DMS153 (cell line): Measurements from ENCODE around the gene MTFMT.

ENCODE experiments used
- DNase-seq: peaks from one replicate; lab custom pipeline; 2025; lab: John Stamatoyannopoulos, UW

MTFMT gene

DNA sequence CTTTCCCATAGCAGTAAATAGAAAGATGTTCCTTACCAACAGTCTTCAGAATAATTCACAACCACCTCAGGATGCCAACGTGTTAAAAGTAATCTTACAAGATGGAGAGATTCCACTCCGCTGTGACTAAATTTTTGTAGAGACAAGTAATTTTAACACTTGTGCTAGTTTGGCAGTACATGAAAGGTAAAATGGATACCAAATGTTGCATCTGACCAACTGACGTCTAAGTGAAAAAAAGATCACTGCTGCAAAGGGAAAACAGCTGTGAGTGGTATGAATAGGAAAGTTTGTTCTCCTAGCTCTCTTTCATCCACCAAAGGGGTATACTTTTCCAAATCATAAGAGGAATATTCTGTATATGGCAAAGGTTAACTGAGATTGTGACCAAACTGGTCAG, 42.3 kb downstream of the MTFMT start:
- DNase-seq, result no peak

DNA sequence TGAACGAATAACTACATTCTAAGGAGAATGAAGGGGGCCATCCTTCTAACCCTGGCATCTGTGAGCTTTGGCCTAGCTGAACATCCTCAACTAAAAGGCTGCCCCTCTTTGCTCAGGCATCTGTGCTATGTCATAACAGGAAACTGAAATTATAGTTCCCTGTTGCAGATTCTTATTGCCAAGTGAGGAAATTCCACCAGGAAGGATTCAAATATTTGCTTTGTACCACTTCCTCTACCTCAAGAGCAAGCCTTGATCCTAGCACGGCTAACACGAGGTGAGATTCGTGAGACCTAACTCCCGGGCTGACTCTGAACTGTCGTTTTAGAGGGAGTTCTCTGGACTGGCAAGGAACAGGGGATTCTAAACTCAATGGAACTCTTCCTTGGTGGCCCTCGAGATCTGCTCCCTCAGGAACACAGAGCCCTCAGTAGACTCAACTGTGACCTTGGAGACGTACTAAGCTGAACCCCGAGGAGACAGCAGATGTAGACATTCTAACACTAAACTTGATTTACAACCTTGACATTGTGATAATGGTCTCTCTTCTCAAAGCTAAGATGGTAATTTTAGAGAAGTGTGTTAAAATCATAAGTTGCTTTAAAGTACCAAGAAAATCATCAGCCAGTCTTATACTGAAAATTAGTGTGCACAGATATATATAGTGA, 43.9 kb downstream of the MTFMT start:
- no peak for DNase-seq

DNA sequence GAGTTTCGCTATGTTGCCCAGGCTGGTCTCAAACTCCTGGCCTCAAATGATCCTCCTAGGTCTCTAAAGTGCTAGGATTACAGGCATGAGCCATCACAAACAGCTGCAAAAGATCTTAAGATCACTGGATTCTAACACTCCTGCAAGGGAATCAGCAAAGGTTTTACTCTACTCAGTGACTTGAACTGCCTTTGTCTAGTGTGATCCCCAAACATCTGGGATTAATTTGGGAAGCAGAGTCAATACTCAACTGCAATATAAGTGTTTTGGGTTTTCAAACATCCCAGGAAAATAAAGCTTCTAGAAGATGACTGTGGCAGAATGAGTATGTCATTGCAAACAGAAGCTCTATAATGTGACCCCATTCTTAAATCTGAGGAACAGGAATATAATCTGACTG, 47.0 kb downstream of the MTFMT start:
- no peak for DNase-seq

DNA sequence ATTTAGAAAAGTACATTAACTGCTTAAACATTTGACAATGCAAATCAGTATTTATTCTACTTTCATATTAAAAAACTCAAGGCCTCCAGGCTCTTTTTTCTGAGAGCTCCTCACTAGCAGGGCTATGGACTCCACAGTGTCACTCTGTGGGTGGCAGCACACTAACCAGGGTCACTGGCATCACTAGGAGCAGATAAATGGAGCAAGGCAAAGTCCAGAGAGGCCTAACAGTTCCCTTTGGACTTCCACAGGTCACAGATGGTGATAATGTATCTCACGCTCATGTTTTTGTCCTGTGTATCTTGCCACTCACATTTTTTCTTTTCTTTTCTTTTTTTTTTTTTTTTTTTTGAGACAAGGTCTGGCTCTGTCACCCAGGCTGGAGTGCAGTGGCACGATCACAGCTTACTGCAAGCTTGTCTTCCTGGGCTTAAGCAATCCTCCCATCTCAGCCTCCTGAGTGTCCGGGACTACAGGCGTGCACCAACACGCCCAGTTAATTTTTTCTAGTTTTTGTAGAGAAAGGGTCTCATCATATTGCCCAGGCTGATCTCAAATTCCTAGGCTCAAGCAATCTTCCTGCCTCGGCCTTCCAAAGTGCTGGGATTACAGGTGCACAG, 47.5 kb downstream of the MTFMT start:
- DNase-seq, result no peak

DNA sequence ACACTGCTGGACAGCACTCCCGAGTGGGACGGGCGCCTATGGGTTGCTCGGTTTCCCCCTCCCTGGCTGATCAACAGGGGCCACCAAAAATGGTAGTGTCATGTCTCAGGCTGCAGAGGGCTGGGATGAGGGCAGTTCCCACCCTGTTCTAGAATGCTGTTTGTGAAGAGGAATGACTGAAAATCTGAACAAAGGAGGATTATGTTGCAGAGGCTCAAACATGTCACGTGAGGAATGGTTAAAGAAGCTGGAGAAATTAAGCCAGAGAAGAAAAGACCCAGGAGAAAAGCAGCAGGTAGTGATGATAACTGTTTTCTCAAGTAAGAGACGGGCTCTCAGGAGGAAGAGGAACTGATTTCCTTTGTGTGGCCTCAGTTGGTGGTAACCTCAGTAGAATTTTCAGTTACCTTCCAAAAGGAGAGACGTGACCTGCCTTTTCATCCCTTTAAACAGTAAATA, 50.2 kb downstream of the MTFMT start:
- DNase-seq, result no peak

DNA sequence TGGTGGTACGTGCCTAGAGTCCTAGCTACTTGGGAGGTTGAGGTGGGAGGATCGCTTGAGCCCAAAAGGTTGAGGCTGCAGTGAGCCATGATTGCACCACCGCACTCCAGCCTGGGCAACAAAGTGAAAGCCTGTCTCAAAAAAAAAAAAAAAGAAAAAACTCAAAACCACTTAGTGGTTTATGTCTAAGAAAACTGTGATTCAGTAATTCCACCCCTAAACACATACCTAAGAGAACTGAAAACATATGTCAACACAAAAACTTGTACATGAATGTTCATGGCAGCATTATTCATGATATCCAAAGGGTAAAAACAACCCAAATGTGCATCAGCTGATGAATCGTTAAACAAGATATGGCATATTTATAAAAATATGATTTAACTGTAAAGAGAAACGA, 54.0 kb downstream of the MTFMT start:
- no peak for DNase-seq

DNA sequence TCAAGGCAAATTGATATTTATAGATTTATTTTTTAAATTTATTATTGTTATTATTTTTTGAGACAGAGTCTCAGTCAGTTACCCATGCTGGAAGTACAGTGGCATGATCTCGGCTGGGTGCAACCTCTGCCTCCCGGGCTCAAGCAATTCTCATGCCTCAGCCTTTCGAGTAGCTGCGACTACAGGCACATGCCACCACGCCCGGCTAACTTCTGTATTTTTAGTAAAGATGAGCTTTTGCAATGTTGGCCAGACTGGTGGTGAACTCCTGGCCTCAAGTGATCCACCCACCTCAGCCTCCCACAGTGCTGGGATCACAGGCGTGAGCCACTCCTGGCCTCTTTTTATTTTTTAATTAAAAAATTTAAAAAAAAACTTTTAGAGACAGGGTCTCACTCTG, 58.7 kb downstream of the MTFMT start:
- no peak for DNase-seq

DNA sequence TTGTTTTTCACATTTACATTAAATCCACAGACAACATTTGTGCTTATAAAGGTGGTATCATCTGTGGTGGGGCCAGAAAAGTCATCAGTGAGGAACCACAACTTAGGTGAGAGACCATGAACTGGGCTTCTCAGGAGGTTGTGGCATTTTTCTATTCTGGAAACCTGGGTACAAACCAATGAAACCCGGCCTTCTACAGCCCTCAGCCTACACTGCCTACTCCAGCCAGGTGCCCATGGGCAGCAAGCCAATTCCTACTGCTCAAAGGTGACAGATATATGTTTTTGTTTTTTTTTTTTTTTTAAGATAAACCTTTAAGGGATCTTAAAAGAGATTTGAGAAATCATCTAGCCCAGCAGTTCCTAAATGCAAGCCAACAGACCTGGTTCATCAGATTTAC, 60.0 kb downstream of the MTFMT start:
- no peak for DNase-seq

DNA sequence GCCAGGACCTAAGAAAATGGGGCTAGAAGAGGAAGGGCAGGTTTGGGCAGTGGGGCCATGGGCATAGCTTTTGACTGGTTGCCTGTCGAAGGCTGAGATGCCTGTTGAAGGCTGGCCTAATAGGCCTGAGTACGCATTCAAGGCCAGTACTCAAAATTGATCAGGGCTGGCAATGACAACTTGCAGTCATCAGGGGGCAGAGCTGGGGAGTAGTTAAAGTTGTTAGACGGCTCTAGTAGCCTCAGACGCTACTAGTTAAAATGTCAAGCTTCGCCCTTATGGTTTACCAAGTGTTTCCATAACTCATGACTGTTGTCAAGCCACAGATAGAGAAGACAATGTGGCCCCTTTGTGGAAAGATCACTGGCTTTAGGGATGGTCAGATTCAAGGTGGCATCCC, 68.4 kb downstream of the MTFMT start:
- DNase-seq, result no peak

DNA sequence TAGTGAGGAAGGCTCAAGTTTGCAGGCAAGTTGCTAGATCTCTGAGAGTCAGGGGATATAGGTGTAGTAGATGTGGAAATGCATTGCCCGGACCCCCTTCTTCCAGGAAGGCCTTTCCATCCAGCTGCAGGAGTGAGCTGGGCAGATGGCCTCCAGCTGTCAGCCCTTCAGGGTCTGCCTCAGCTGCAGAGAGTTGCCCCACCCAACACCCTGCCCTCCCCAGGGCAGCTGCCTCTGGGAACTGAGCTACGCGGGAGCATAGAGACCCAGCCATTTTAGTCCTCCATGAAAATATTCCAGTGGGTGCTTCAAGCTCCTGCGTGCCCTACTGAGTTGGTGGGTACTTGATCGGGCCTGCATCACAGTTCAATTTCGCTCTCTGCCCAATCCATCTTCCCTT, 69.3 kb downstream of the MTFMT start:
- no peak for DNase-seq

DNA sequence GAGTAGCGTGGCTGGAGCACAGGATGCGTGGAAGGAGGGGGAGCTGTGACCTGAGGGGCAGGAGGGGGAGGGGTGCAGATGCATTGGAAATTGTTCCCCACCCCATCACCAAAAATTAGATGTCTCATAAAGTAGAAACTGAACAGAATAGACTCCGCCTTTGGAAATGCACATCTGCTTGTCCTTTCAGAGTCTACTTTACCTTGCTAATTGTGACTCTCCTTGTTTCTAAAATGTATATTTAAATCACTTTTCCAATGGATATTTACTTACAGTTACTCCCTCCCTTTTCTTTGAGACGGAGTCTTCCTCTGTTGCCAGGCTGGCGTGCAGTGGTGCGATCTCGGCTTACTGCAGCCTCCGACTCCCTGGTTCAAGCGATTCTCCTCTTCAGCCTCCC, 70.3 kb downstream of the MTFMT start:
- DNase-seq, result no peak

DNA sequence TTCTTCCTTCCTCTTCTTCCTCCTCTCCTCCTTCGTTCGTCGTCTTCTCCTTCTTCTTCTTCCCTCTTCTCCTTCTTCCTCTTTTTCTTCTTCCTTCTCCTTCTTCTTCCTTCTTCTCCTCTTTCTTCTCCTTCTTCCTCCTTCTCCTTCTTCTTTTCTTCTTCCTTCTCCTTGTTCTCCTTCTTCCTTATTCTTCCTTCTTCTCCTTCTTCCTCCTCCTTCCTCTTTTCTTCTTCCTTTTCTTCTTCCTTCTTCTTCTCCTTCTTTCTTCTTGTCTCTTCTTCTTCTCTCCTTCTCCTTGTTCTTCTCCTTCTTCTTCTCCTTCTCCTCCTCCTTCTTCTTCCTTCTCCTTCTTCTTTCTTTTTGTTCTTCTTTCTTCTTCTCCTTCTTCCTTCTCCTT, 75.0 kb downstream of the MTFMT start:
- no peak for DNase-seq

DNA sequence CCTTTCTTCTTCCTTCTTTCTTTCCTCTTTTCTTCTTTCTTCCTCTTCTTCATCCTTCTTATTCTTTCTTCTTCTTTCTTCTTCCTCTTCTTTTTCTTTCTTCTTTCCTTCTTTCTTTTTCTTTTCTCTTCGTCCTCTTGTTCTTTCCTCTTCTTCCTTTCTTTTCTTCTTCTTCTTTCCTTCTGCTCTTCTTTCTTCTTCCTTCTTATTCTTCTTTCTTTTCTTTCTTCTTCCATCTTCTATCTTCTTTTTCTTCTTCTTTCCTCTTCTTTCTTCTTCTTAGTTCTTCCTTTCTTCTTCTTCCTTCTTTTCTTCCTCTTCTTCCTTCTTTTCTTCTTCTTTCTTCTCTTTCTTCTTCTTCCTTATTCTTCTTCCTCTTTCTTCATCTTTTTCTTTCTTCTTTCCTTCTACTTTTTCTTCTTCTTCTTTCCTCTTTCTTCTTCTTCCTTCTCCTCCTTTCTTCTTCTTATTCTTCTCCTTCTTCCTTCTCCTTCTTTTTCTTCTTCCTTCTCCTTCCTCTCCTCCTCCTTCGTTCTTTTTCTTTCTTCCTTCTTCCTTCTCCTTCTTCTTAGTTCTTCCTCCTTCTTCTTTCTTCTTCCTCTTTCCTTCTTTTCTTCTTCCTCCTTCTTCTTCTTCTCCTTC, 77.5 kb downstream of the MTFMT start:
- no peak for DNase-seq
